Measurements from ENCODE around the gene CSTA.

DNA sequence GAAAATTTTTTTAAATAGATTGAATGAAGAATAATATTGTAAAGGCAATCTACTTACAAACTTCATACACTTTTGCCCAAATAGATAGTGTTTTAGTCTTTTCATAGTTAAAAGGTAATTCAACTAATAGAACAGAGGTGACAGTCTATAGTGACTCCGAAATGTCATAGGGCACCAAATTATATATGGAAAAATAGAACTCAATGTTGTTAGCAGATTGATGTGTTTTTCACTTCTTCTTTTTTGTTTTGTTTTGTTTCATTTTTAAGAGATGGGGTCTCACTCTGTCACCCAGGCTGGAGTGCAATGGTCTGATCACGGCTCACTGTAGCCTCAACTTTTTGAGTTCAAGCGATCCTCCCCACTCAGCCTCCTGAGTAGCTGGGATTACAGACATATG, 721 bp downstream of the CSTA start:
- no peak for TF ChIP-seq ZNF780A (CRISPR knock-in tag; IDR thresholded peaks at IDR 0.05)
- TF ChIP-seq CTCF (CRISPR knock-in tag; IDR thresholded peaks at IDR 0.05) = no peak
- no peak for TF ChIP-seq HNRNPUL1 (IDR thresholded peaks at IDR 0.05; ENCODE audit: low read depth, low read length)
- no peak for TF ChIP-seq MXI1 (IDR thresholded peaks at IDR 0.05; ENCODE audit: borderline replicate concordance, low read depth, low read length)
- no peak for TF ChIP-seq ZNF124 (CRISPR knock-in tag; IDR thresholded peaks at IDR 0.05)

All from HepG2 (cell line).